Gastroesophageal sphincter (tissue), 4 donors: ENCODE results near the gene EVPL. TPM values are rescaled to one million over a fixed set of nuclear protein-coding genes. Genes with fewer than 3 reads are reported as not detected.
A peak's percentile ranks its signal among the peaks of the same experiment; 100 is the strongest.

Source experiments
- ATAC-seq: fragments of 150-250 bp; one replicate; pipeline ENCODE4 v1.9.1; 2016; ENCODE audit warnings: mild to moderate bottlenecking, moderate library complexity
- H3K27ac ChIP-seq, 4 donors: fragments of 200-600 bp; sonication (generic) in 3 of 4; 1 replicate in 3 of 4; 2 replicates in 1 of 4; pipeline ENCODE4 v1.5.1; 2016 to 2019
- H3K27me3 ChIP-seq: fragments of 200-600 bp; sonication (generic); one replicate; pipeline ENCODE4 v1.5.1; 2019
- H3K36me3 ChIP-seq, 2 donors: fragments of 200-600 bp; sonication (generic); one replicate each; pipeline ENCODE4 v1.5.1; 2019; ENCODE audit warnings: control low read depth in 1 of 2
- H3K4me1 ChIP-seq, 3 donors: fragments of 200-600 bp; sonication (generic); 1 replicate in 2 of 3; 2 replicates in 1 of 3; pipeline ENCODE4 v1.5.1; 2016 to 2019; ENCODE audit warnings: control low read depth in 2 of 3
- H3K4me3 ChIP-seq, 2 donors: fragments of 200-600 bp; sonication (generic); one replicate each; pipeline ENCODE4 v1.5.1; 2019; ENCODE audit warnings: mild to moderate bottlenecking in 1 of 2, moderate library complexity in 1 of 2
- H3K9me3 ChIP-seq, 3 donors: fragments of 200-600 bp; sonication (generic); one replicate each; pipeline ENCODE4 v1.5.1; 2017 to 2019; ENCODE audit warnings: control low read depth in 2 of 3
- EP300 ChIP-seq: sonication (generic); formaldehyde crosslinking; IDR thresholded peaks from one replicate; pipeline ENCODE4 v1.6.1; 2017; ENCODE audit warnings: antibody characterized with exemption, mild to moderate bottlenecking
- POLR2A ChIP-seq, 2 donors: fragments of 450-650 bp; IDR thresholded peaks; one replicate each; pipeline ENCODE4 v1.6.1; 2017; ENCODE audit warnings: antibody characterized with exemption in 2 of 2, mild to moderate bottlenecking in 2 of 2, moderate library complexity in 1 of 2
- POLR2AphosphoS5 ChIP-seq: sonication (generic); formaldehyde crosslinking; IDR thresholded peaks from one replicate; pipeline ENCODE4 v1.6.1; 2017; ENCODE audit warnings: antibody characterized with exemption
- WGBS, 2 donors: methylation state at CpG; one replicate each; pipeline ENCODE4 v1.1.5; 2018; ENCODE audit warnings: low coverage in 1 of 2; 5-methylcytosine and 5-hydroxymethylcytosine counted together
- total RNA-seq, 4 donors: library from RNA; depleted of rRNA; stranded (reverse); fragments of >200 nt; gene quantifications; one replicate each; pipeline ENCODE4 v1.1.0, GENCODE V29; 2016
- TF ChIP-seq, protein P1 (sequence below), 4 experiments: fragments of 200-600 bp in 2 of 4; fragments of 450-650 bp in 2 of 4; sonication (generic) in 1 of 4; IDR thresholded peaks; one replicate each; pipeline ENCODE4 v1.5.1; 2017 to 2019; ENCODE audit warnings: antibody characterized with exemption in 4 of 4, mild to moderate bottlenecking in 2 of 4, moderate library complexity in 2 of 4

The EVPL gene
- total RNA-seq, 4 donors from 2014 or later, result 1.3 to 6.1 (median 3.1) TPM

GRCh38 chr17:76004750-76005262, 22.3 kb downstream of the EVPL start:
- no peaks in the 10 kb centered on the region for H3K9me3 ChIP-seq
- H3K36me3 ChIP-seq, result peaks cover 0 to 22% of the 10 kb centered on the region in 2 donors
- TF ChIP-seq POLR2AphosphoS5, result no peak
- TF ChIP-seq EP300, result no peak
- TF ChIP-seq, protein P1, sequence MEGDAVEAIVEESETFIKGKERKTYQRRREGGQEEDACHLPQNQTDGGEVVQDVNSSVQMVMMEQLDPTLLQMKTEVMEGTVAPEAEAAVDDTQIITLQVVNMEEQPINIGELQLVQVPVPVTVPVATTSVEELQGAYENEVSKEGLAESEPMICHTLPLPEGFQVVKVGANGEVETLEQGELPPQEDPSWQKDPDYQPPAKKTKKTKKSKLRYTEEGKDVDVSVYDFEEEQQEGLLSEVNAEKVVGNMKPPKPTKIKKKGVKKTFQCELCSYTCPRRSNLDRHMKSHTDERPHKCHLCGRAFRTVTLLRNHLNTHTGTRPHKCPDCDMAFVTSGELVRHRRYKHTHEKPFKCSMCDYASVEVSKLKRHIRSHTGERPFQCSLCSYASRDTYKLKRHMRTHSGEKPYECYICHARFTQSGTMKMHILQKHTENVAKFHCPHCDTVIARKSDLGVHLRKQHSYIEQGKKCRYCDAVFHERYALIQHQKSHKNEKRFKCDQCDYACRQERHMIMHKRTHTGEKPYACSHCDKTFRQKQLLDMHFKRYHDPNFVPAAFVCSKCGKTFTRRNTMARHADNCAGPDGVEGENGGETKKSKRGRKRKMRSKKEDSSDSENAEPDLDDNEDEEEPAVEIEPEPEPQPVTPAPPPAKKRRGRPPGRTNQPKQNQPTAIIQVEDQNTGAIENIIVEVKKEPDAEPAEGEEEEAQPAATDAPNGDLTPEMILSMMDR (IDR thresholded peaks at IDR 0.05), result no peak
- no peak for TF ChIP-seq POLR2A (IDR thresholded peaks at IDR 0.05)
- H3K4me1 ChIP-seq, result peaks cover 0 to 10% (median 0%) of the 10 kb centered on the region in 3 donors
- 49% methylated on average over 3 of the region's 8 CpGs; no CpG with 5 or more reads in 1 of the 2 donors for WGBS, 2 donors
- peak overlapping the region in 1 of 4 donors; percentile 1 for H3K27ac ChIP-seq
- H3K4me3 ChIP-seq, result no peak overlapping the region
- no peaks in the 10 kb centered on the region for H3K27me3 ChIP-seq
- no peak for ATAC-seq

DNA sequence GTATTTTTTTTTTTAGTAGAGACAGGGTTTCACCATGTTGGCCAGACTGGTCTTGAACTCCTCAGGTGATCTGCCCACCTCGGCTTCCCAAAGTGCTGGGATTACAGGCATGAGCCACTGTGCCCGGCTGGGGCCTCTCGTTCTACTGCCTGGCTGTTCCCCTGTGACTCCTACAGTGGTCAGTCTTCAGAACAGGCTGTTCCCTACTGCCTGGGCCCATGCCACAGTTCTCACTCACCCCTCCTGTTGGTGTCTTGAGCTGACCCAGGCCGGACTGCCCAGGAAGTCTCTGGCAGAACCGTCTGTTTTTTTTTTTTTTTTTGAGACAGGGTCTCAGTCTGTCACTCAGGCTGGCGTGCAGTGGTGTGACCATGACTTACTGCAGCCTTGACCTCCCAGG, 23.2 kb downstream of the EVPL start:
- WGBS, 2 donors, result 67 to 100% methylated on average over 2 to 3 of the region's 6 CpGs
- H3K36me3 ChIP-seq, result peaks cover 0 to 23% of the 10 kb centered on the region in 2 donors
- H3K9me3 ChIP-seq, result no peaks in the 10 kb centered on the region
- peaks cover 0 to 10% (median 0%) of the 10 kb centered on the region in 3 donors for H3K4me1 ChIP-seq
- no peaks in the 10 kb centered on the region for H3K27me3 ChIP-seq
- TF ChIP-seq, protein P1 (IDR thresholded peaks at IDR 0.05), result no peak
- TF ChIP-seq POLR2A (IDR thresholded peaks at IDR 0.05), result no peak
- TF ChIP-seq EP300, result no peak
- TF ChIP-seq POLR2AphosphoS5, result no peak
- no peak overlapping the region for H3K27ac ChIP-seq
- no peak overlapping the region for H3K4me3 ChIP-seq
- ATAC-seq, result no peak

DNA sequence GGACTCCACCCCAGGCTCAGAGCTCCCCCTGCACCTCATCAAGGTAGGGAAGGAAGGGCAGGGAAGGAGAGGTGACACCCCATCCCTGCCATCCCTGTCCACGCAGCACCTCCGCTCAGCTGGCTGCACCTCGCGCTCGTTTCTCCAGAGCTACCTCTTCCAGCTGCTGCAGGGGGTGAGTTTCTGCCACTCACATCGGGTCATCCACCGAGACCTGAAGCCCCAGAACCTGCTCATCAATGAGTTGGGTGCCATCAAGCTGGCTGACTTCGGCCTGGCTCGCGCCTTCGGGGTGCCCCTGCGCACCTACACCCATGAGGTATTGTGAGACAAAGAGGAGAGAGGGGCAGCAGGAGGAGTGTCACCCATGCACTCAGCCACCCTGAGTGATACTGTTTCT, 25.0 kb downstream of the EVPL start:
- H3K36me3 ChIP-seq, result peaks cover 0 to 23% of the 10 kb centered on the region in 2 donors
- ATAC-seq, result no peak
- no peaks in the 10 kb centered on the region for H3K9me3 ChIP-seq
- H3K27me3 ChIP-seq, result no peaks in the 10 kb centered on the region
- TF ChIP-seq, protein P1 (IDR thresholded peaks at IDR 0.05), result no peak
- TF ChIP-seq POLR2A (IDR thresholded peaks at IDR 0.05), result no peak
- no peak for TF ChIP-seq EP300
- TF ChIP-seq POLR2AphosphoS5, result no peak
- no peak overlapping the region for H3K27ac ChIP-seq
- 100% methylated on average over 2 of the region's 12 CpGs; no CpG with 5 or more reads in 1 of the 2 donors for WGBS, 2 donors
- peaks cover 0 to 13% (median 0%) of the 10 kb centered on the region in 3 donors for H3K4me1 ChIP-seq
- H3K4me3 ChIP-seq, result no peak overlapping the region

DNA sequence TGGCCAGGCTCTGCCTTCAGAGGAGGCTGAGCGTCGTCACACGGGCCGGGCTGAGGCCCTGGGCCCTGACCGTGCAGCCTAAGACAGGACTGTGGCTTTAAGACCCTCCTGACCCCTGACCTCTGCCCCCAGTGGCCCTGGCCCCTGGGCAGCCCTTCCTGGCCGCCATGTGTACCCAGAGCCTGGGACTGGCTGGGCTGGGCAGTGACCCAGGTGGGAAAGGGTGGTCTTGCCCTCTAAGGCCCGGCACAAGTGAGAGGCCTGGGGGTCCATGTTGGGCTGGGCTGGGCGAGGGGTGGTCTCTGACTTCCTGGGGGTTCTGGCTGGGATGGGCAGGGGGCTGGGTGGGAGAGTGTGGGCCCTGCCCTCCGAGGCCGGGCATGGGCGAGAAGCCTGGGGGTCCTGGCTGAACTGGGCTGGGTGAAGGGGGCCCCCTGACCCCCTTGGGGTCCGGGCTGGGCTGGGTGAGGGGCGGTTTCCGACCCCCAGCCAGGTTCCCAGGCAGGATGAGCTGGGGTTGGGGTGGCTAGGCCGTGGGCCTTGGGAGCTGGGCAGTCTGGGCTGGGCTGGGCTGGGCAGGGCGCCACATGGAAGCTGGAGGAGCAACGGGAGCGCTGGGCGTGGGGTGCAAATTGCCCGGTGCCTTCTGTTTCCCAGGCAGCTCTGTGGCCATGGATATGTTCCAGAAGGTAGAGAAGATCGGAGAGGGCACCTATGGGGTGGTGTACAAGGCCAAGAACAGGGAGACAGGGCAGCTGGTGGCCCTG, 26.2 kb downstream of the EVPL start, which contains the start of gene CDK3:
CDK3 (plus strand) TSS at position 101 of the 767 bp plus-strand sequence; CDS start at position 672, 571 bp downstream.
- Histone ChIP-seq H3K9me3 (no peaks in the 10 kb centered on the region), H3K27ac (no peak within 1 kb of the TSS)
- 100% methylated on average over 1 of the region's 21 CpGs; no CpG with 5 or more reads in 1 of the 2 donors for WGBS, 2 donors

More for the DNA sequence above, 26.2 kb downstream of the EVPL start, which contains the start of gene CDK3:
- H3K36me3 ChIP-seq, result peaks cover 0 to 23% of the 10 kb centered on the region in 2 donors
- no peak for ATAC-seq
- no peak within 1 kb of the TSS for H3K4me3 ChIP-seq
- H3K27me3 ChIP-seq, result no peaks in the 10 kb centered on the region
- H3K4me1 ChIP-seq, result peaks cover 0 to 17% (median 0%) of the 10 kb centered on the region in 3 donors
- TF ChIP-seq EP300, result no peak
- no peak for TF ChIP-seq POLR2A (IDR thresholded peaks at IDR 0.05)
- TF ChIP-seq, protein P1 (IDR thresholded peaks at IDR 0.05), result no peak
- no peak for TF ChIP-seq POLR2AphosphoS5
